ENCODE measurements around the gene SASH1.

DNA sequence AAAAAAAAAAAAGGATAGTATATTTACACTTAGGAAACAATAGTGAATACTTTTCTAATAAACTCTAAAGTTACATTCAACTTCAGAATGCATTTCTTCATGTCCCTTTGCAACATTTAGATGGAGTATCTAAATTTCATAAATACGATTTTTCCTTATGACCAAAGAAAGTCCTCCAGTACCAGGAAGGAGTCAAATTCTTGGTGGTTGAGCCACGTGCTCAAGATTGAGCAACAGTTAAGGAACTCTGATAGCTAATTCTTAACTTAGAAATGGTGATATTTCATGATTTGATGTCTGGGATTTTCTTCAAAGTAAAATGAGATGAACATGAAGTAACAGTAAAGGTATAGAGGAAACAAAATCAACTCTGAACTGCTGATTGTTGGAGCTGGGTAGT, 92.7 kb downstream of the SASH1 start:
- no peak for TF ChIP-seq ZNF529 (tag by site-specific recombination; IDR thresholded peaks at IDR 0.05; ENCODE audit: insufficient replicate concordance)
- no peak for TF ChIP-seq YY1 (tag by site-specific recombination; IDR thresholded peaks at IDR 0.05)
- TF ChIP-seq SCRT1 (tag by site-specific recombination; IDR thresholded peaks at IDR 0.05; ENCODE audit: borderline replicate concordance): no peak
- no peak for TF ChIP-seq SALL2 (tag by site-specific recombination; IDR thresholded peaks at IDR 0.05; ENCODE audit: borderline replicate concordance)

Measured in HEK293 (cell line).